Upper lobe of right lung (tissue), 1 donor: ENCODE measurements around the gene ABCA2. TPM values are rescaled to one million over a fixed set of nuclear protein-coding genes. Genes with fewer than 3 reads are reported as not detected.
A peak's percentile ranks its signal among the peaks of the same experiment; 100 is the strongest.

ENCODE experiments used
- ATAC-seq: fragments of 200-7000 bp; cut with Tn5 transposase; one replicate; pipeline ENCODE4 v1.9.1; 2020; ENCODE audit warnings: mild to moderate bottlenecking, moderate library complexity
- DNase-seq: peaks from one replicate; pipeline ENCODE4 v3.0.0-alpha.2; 2020
- H3K27ac ChIP-seq: fragments of 200-600 bp; one replicate; pipeline ENCODE4 v1.8.0; 2022
- H3K27me3 ChIP-seq: fragments of 200-600 bp; one replicate; pipeline ENCODE4 v1.8.0; 2022; ENCODE audit warnings: mild to moderate bottlenecking
- H3K36me3 ChIP-seq: fragments of 200-600 bp; one replicate; pipeline ENCODE4 v1.8.0; 2022
- H3K4me1 ChIP-seq: fragments of 200-600 bp; one replicate; pipeline ENCODE4 v1.8.0; 2022
- H3K4me3 ChIP-seq: fragments of 200-600 bp; one replicate; pipeline ENCODE4 v1.8.0; 2022; ENCODE audit warnings: mild to moderate bottlenecking
- H3K9me3 ChIP-seq: fragments of 200-600 bp; one replicate; pipeline ENCODE4 v1.8.0; 2022
- intact Hi-C: fragments of 100-400 bp; cut with DNase I; formaldehyde crosslinking; loops from one replicate; pipeline ENCODE4 v1.11.0; 2022
- total RNA-seq: library from RNA; stranded (reverse); fragmentation: NEBNext Ultra II Directional; extraction: Animal tissue kit (Norgen Biotek cat#: 25700); gene quantifications from one replicate; pipeline ENCODE4 v1.2.1, GENCODE V29; 2021
- TF ChIP-seq, protein P1 (sequence below): fragments of 200-600 bp; IDR thresholded peaks from one replicate; pipeline ENCODE4 v1.8.0; 2022; ENCODE audit warnings: antibody characterized with exemption
- donor health status: DM: no; HTN: yes; CAD: no; lungs with severe emphysema.

The ABCA2 gene
- total RNA-seq, 1 donor from 2014 or later = 44.3 TPM

DNA sequence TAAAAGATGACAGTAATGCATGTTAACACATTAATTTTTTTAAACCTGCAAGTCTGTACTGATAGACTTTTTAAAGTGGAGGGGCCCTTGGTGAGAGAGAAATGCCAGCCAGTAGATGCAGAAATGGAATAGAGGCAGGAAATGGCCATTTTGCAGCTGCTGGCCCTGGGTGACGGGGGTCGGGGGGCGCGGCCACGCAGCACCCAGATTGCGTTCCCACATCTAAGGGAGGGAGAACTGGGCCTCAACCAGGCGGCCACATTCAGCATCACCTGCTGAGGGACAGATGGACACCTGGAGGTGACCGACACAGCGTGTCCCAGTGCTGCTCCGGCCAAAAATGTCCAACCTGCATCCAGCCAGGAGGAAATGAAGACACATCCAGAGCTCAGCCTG lies 25.4 kb downstream of the ABCA2 start:
- Histone ChIP-seq H3K4me1 (peaks cover 22% of the 10 kb centered on the region), H3K27me3 (no peaks in the 10 kb centered on the region), H3K27ac (no peak overlapping the region), H3K9me3 (no peaks in the 10 kb centered on the region), H3K4me3 (no peak overlapping the region), H3K36me3 (no peaks in the 10 kb centered on the region)
- intact Hi-C loops = no loop called here
- DNase-seq (no peak), ATAC-seq (no peak)
- TF ChIP-seq, protein P1, sequence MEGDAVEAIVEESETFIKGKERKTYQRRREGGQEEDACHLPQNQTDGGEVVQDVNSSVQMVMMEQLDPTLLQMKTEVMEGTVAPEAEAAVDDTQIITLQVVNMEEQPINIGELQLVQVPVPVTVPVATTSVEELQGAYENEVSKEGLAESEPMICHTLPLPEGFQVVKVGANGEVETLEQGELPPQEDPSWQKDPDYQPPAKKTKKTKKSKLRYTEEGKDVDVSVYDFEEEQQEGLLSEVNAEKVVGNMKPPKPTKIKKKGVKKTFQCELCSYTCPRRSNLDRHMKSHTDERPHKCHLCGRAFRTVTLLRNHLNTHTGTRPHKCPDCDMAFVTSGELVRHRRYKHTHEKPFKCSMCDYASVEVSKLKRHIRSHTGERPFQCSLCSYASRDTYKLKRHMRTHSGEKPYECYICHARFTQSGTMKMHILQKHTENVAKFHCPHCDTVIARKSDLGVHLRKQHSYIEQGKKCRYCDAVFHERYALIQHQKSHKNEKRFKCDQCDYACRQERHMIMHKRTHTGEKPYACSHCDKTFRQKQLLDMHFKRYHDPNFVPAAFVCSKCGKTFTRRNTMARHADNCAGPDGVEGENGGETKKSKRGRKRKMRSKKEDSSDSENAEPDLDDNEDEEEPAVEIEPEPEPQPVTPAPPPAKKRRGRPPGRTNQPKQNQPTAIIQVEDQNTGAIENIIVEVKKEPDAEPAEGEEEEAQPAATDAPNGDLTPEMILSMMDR = no peak

DNA sequence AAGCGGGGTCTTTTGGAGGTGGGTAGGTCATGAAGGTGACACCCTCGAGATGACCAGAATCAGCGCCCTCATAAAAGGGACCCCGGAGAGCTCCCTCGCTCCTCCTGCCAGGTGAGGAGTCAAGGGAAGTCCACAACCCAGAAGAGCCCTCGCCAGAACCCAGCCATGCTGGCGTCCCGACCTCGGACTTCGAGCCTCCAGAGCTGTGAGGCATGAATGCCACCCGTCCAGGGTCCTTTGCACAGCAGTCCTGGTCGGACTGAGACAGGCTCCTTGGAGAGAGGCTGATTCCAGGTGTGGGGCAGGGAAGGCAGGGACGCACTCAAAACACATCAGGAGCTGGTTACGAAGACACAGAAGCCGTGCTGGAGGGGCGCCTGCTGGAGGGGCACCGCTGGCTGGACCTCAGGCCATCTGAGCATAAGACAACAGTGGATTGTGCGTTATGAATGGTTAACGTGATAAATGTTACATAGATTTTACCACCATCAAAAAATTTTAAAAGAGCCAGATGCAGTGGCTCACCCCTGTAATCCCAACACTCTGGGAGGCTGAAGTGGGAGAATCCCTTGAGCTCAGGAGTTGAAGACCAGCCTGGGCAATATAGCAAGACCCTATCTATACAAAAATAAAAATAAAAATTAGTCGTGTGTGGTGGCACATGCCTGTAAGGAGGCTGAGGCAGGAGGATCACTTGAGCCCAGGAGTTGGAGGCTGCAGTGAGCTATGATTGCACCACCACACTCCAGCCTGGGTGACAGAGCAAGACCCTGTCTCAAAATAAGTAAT lies 26.0 kb downstream of the ABCA2 start:
- TF ChIP-seq, protein P1 = no peak
- no peak for DNase-seq
- no peak overlapping the region for H3K4me3 ChIP-seq
- no peak for ATAC-seq
- no peaks in the 10 kb centered on the region for H3K36me3 ChIP-seq
- intact Hi-C loops = no loop called here
- peaks cover 24% of the 10 kb centered on the region for H3K4me1 ChIP-seq
- no peaks in the 10 kb centered on the region for H3K27me3 ChIP-seq
- no peaks in the 10 kb centered on the region for H3K9me3 ChIP-seq
- H3K27ac ChIP-seq = no peak overlapping the region

DNA sequence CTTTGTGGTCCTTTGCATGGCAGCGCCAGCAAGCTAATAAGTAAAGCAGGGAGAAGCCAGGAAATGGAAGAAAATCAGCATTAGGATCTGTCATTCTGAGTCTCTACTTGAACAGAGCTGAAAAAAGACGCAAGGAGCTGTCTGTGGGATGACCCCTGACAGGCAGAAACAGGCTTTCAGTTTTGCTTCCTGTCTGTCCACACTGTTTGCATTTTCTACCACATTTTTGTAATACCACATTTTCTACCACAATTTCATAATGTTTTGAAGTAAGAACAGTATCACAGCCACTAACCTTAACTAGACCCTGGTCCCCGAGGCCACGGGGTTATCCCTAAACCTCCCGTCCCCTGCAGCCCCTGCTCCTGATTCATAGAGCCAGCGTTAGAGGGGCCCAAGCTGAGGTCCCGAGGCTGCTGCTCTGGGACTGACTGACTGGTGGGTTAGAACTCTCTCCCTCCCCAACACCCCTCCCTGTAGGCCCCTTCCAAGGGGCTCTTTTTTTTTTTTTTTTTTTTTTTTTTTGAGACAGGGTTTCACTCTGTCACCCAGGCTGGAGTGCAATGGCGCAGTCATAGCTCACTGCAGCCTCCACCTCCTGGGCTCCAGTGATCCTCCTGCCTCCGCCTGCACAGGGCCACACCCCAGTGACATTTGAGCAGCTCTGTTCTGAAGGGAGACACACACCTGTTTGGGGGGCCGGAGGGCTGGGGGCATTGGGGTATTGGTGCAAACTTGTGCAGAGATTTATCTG lies 27.7 kb downstream of the ABCA2 start:
- ATAC-seq = peak; percentile 8
- peak overlapping the region; percentile 71 for H3K27ac ChIP-seq

DNA sequence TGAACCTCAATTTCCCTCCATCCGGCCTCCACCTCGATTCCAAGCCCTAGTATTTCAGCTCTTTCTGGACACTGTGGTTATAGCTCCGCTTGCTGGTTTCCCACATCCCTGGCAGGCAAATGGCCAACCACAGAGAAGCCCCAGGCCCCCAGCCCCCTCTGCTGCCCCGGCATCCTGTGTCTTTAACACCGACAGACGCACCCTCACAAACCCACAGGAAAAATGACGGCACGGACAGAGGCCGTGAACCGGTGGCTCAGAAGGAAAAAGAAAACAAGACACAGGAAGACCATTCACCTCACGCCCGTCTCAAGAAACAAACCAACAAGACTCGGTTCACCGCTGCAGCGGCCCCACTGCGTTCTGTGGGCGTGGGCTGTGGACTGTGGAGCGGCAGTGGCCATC lies 30.2 kb downstream of the ABCA2 start:
- no peak for ATAC-seq
- H3K27ac ChIP-seq = peak overlapping the region; percentile 80
- intact Hi-C loops = no loop called here
- DNase-seq = no peak
- no peaks in the 10 kb centered on the region for H3K27me3 ChIP-seq
- peaks cover 61% of the 10 kb centered on the region for H3K4me1 ChIP-seq
- TF ChIP-seq, protein P1 = peak; percentile 8
- H3K9me3 ChIP-seq = no peaks in the 10 kb centered on the region
- no peak overlapping the region for H3K4me3 ChIP-seq
- peaks cover 13% of the 10 kb centered on the region for H3K36me3 ChIP-seq

More for the DNA sequence above, 27.7 kb downstream of the ABCA2 start:
- H3K27me3 ChIP-seq = no peaks in the 10 kb centered on the region
- no peak overlapping the region for H3K4me3 ChIP-seq
- no peak for DNase-seq
- H3K4me1 ChIP-seq = peaks cover 40% of the 10 kb centered on the region
- no peaks in the 10 kb centered on the region for H3K36me3 ChIP-seq
- no peaks in the 10 kb centered on the region for H3K9me3 ChIP-seq
- intact Hi-C loops = no loop called here
- TF ChIP-seq, protein P1 = no peak

DNA sequence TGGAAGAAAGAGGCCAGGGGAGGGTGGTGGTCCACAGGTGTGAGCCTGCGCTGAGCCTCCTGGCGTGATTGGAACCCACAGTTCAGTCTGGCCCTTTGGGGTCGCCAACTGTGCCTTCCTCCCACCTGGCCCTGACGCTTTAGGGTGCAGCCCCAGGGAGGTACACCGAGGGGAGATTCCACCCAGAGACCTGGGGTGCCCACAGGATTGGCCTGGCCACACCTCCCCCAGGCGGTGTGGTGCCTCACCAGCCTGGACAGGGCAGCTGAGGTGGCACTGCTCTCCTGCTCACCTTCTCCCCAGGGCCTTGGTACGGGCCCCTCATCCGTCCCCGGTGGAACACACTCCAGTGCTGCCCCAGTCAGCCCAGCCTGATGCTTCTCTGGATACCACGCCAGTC lies 30.7 kb downstream of the ABCA2 start:
- Histone ChIP-seq H3K36me3 (peaks cover 13% of the 10 kb centered on the region), H3K27me3 (no peaks in the 10 kb centered on the region), H3K4me3 (peak overlapping the region; percentile 46), H3K4me1 (peaks cover 63% of the 10 kb centered on the region), H3K9me3 (no peaks in the 10 kb centered on the region), H3K27ac (peak overlapping the region; percentile 80)
- TF ChIP-seq, protein P1 = no peak
- intact Hi-C loops = no loop called here
- DNase-seq (no peak), ATAC-seq (no peak)
